ENCODE results near the gene PPP1R9A. TPM values are rescaled to one million over a fixed set of nuclear protein-coding genes. Genes with fewer than 3 reads are reported as not detected.

PPP1R9A gene
- total and polyA plus RNA-seq, 8 donors, result 4.7 to 32.4 (median 16.8) TPM

DNA sequence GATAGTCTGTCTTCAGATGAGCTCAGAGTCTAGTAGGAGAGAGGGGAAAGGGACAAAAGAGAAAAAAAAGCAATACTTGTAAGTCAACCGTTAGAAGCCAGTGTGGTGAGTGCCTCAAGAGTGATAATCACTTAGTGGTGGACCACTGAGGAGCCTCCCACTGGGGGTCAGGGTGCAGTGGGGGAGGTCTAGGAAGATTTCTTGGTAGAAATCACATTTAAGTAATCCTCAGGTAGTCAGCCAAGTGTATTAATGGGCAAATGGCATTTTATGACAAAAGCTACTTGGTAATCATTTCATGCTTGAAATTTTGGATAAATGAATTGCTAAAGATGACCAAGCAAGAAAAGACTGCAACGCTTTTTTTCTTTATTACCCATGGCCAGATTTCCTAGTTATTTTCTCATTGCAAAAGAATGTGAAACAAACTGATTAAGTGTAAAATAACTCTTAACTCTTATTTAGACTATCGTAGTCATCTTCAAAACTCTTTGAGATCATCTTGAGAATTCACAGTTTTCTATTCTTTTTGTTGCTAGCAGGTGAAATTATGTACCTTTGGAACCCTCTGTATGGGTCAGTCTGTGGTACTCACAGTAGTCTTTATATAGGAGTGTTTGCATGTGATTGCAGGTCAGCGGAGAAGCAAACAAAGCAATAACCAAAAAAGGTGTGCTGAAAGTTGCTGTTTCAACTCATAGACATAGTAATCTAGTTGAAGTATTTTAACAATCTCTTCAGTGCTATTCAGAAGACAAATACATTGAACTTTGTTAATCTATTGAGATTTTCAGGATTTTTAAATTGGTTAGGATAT is 63.9 kb downstream of the PPP1R9A start:
- no peak for FAIRE-seq
- TF ChIP-seq, protein P1, sequence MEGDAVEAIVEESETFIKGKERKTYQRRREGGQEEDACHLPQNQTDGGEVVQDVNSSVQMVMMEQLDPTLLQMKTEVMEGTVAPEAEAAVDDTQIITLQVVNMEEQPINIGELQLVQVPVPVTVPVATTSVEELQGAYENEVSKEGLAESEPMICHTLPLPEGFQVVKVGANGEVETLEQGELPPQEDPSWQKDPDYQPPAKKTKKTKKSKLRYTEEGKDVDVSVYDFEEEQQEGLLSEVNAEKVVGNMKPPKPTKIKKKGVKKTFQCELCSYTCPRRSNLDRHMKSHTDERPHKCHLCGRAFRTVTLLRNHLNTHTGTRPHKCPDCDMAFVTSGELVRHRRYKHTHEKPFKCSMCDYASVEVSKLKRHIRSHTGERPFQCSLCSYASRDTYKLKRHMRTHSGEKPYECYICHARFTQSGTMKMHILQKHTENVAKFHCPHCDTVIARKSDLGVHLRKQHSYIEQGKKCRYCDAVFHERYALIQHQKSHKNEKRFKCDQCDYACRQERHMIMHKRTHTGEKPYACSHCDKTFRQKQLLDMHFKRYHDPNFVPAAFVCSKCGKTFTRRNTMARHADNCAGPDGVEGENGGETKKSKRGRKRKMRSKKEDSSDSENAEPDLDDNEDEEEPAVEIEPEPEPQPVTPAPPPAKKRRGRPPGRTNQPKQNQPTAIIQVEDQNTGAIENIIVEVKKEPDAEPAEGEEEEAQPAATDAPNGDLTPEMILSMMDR (IDR thresholded peaks at IDR 0.05), result no peak
- no peak for DNase-seq
- no peaks in the 10 kb centered on the region for H3K27me3 ChIP-seq
- intact Hi-C loops (cut with DNase I), result no loop called here
- H3K4me1 ChIP-seq, result peaks cover 19 to 34% (median 32%) of the 10 kb centered on the region in 3 donors
- H3K9me3 ChIP-seq, result no peaks in the 10 kb centered on the region
- peak in 3 of 4 donors; percentile 9 to 13 (median 11) for ATAC-seq
- H3K4me3 ChIP-seq, result no peak overlapping the region
- no peaks in the 10 kb centered on the region for H3K36me3 ChIP-seq
- H3K27ac ChIP-seq, result peak overlapping the region in 3 of 4 donors; percentile 6 to 44 (median 34)
- WGBS, 2 donors, result 51 to 62% methylated on average over 4 of the region's 4 CpGs

GRCh38 chr7:94972296-94972695 is 64.9 kb downstream of the PPP1R9A start:
- Histone ChIP-seq H3K36me3 (no peaks in the 10 kb centered on the region), H3K9me3 (no peaks in the 10 kb centered on the region), H3K4me3 (no peak overlapping the region), H3K27ac (peak overlapping the region in 2 of 4 donors; percentile 51 to 67), H3K27me3 (no peaks in the 10 kb centered on the region), H3K4me1 (peaks cover 19 to 34% (median 32%) of the 10 kb centered on the region in 3 donors)
- WGBS, 2 donors, result 5 to 6% methylated on average over 2 of the region's 2 CpGs
- intact Hi-C loops (cut with DNase I), result no loop called here
- ATAC-seq, result peak; percentile 76 to 88 (median 85)
- TF ChIP-seq, protein P1 (IDR thresholded peaks at IDR 0.05), result no peak
- FAIRE-seq, result no peak
- DNase-seq, result peak in 3 of 6 donors; percentile 38 to 48 (median 41)

- WGBS, 2 donors, result 92 to 95% methylated on average over 3 of the region's 3 CpGs
- H3K36me3 ChIP-seq, result no peaks in the 10 kb centered on the region
- no peaks in the 10 kb centered on the region for H3K27me3 ChIP-seq
- TF ChIP-seq, protein P1 (IDR thresholded peaks at IDR 0.05), result no peak
- no peak for ATAC-seq
- H3K9me3 ChIP-seq, result no peaks in the 10 kb centered on the region
- no peak overlapping the region for H3K4me3 ChIP-seq
- H3K4me1 ChIP-seq, result peaks cover 19 to 34% (median 32%) of the 10 kb centered on the region in 3 donors
- intact Hi-C loops (cut with DNase I), result no loop called here
- FAIRE-seq, result no peak
- no peak for DNase-seq
- H3K27ac ChIP-seq, result no peak overlapping the region
Observed at GRCh38 chr7:94973844-94974243, 66.5 kb downstream of the PPP1R9A start.

DNA sequence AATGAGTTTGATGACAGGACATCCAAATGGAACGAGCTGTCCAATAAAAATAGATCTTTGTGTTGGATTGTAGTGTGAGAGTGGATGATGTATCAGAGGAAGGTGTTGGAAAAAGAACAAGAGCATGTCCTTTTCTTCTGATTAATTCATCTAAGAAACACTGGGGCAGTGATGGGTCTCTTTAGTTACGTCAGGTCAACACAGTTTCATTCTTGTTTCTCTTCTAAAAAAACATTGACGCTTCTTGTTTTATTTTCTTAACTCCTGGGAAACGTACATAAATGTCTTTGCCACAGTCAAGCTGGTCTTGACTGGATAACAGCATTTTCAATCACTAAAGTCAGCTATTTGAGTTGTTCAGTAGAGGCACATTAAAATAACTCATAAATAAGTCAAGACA is 67.0 kb downstream of the PPP1R9A start:
- no peak for ATAC-seq
- Histone ChIP-seq H3K27ac (no peak overlapping the region), H3K36me3 (no peaks in the 10 kb centered on the region), H3K4me3 (no peak overlapping the region), H3K27me3 (no peaks in the 10 kb centered on the region), H3K9me3 (no peaks in the 10 kb centered on the region), H3K4me1 (peaks cover 19 to 34% (median 32%) of the 10 kb centered on the region in 3 donors)
- WGBS, 2 donors, result 77 to 89% methylated on average over 4 of the region's 4 CpGs
- intact Hi-C loops (cut with DNase I), result no loop called here
- no peak for FAIRE-seq
- TF ChIP-seq, protein P1 (IDR thresholded peaks at IDR 0.05), result no peak
- DNase-seq, result no peak

- DNase-seq (no peak), ATAC-seq (peak in 3 of 4 donors; percentile 23 to 57 (median 46)), FAIRE-seq (no peak)
- Histone ChIP-seq H3K9me3 (no peaks in the 10 kb centered on the region), H3K27ac (peak overlapping the region in 1 of 4 donors; percentile 7), H3K4me1 (peaks cover 19 to 34% (median 33%) of the 10 kb centered on the region in 3 donors), H3K36me3 (no peaks in the 10 kb centered on the region), H3K27me3 (no peaks in the 10 kb centered on the region), H3K4me3 (no peak overlapping the region)
- intact Hi-C loops (cut with DNase I), result no loop called here
- TF ChIP-seq, protein P1 (IDR thresholded peaks at IDR 0.05), result no peak
Observed at GRCh38 chr7:94975336-94975735, 67.9 kb downstream of the PPP1R9A start.

All from pancreas (tissue), 10 donors.